OCI-LY3 (cell line): ENCODE measurements around the gene EDDM13.

Source experiments
- EZH2phosphoT487 ChIP-seq: fragments of 200-600 bp; shearing (Covaris generic); IDR thresholded peaks from 2 replicates; pipeline ENCODE4 v1.6.1; 2018; ENCODE audit warnings: antibody characterized with exemption, mixed run types, low read depth
- TF ChIP-seq, protein P1 (sequence below): fragments of 200-600, 300-600 bp; sonication (generic); IDR thresholded peaks from 2 replicates; pipeline ENCODE4 v1.5.1; 2014; ENCODE audit warnings: antibody characterized with exemption, low read length, low read depth

DNA sequence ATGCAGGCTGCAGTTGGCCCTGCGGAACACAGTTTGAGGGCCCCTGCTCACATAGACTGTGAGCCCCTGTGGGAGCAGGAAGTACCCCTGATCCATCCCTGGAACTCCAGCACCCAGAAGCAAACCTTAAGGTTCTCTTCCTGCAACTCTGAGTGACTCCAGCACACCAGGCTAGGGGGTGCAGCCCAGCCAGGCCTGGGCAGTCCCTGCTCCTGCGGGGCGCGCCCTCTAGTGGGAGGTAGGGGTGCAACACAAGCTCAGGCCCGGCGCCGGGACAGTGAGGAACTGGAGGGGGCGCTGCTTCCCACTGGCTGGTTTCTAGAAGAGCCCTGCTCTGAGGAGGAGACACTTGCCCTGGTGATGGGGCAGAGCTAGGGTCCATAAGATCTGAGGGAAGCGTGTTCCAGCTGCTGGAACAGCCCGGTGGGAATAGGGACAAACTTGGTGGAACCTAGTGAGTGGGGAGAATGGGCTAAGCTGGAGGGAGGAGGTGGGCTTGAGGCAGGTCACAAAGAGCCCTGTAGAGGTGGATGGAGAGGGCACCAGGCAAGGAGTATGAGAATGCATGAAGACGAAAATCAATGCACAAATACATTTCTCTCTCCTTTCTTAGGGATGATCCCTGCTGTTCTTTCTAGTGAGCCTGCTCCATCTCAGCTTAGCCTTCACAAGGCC is 37.1 kb downstream of the EDDM13 start:
- TF ChIP-seq, protein P1, sequence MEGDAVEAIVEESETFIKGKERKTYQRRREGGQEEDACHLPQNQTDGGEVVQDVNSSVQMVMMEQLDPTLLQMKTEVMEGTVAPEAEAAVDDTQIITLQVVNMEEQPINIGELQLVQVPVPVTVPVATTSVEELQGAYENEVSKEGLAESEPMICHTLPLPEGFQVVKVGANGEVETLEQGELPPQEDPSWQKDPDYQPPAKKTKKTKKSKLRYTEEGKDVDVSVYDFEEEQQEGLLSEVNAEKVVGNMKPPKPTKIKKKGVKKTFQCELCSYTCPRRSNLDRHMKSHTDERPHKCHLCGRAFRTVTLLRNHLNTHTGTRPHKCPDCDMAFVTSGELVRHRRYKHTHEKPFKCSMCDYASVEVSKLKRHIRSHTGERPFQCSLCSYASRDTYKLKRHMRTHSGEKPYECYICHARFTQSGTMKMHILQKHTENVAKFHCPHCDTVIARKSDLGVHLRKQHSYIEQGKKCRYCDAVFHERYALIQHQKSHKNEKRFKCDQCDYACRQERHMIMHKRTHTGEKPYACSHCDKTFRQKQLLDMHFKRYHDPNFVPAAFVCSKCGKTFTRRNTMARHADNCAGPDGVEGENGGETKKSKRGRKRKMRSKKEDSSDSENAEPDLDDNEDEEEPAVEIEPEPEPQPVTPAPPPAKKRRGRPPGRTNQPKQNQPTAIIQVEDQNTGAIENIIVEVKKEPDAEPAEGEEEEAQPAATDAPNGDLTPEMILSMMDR: peak; percentile 100
- no peak for TF ChIP-seq EZH2phosphoT487
